T1000 (cell line): ENCODE measurements around the gene PDHB.
A peak's percentile ranks its signal among the peaks of the same experiment; 100 is the strongest.
"Not testable (repeated sequence)": the region's sequence is repeated elsewhere in the genome, so short reads cannot be mapped to it uniquely, and the experiment has no call there.

Experiments used
- DNase-seq: peaks from one replicate; lab custom pipeline; 2025; ENCODE audit warnings: mixed read lengths; lab: John Stamatoyannopoulos, UW

PDHB gene

DNA sequence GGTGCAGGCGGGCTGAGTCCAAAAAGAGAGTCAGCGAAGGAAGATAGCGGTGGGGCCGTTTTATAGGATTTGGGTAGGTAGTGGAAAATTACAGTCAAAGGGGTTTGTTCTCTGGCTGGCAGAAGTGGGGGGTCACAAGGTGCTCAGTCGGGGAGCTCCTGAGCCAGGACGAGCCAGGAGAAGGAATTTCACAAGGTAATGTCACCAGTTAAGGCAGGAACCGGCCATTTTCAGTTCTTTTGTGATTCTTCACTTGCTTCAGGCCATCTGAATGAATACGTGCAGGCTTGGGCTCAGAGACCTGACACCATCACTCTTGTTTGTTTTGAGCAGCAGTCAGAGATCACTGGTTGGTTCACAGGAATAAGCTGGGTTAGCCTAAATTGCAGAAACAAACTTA is 3.6 kb upstream of the PDHB start:
- not testable (repeated sequence) for DNase-seq

DNA sequence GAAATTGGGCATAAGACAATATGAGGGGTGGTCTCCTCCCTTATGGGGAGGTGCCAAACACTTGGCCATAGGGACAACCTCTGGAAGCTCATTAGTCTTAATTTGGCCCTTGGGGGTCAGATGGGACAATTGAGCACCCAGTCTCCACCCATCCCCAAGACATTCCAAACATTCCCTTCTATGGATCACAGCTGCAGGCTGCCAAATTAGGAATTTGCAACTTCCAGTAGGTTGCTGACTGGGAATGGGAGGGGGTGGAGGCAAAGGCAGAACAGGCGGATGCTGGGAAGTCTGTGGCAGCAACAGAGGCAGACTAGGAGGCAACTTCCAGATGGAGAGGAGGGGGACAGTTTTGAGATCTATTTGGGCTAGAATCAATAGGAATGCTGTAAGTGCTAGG is 1.4 kb upstream of the PDHB start:
- DNase-seq: no peak

DNA sequence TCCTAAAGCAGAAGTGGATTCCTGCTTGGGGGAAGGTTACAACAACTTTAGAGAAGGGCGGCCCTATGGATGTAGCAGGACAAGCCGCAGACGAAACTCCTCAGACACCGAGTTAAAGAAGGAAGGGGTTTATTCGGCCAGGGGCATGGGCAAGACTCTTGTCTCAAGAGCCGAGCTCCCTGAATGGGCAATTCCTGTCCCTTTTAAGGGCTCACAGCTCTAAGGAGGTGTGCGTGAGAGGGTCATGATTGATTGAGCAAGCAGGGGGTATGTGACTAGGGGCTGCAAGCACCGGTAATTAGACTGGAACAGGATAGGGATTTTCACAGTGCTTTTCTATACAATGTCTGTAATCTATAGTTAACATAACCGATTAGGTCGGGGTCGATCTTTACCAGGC is 879 bp upstream of the PDHB start:
- no peak for DNase-seq

DNA sequence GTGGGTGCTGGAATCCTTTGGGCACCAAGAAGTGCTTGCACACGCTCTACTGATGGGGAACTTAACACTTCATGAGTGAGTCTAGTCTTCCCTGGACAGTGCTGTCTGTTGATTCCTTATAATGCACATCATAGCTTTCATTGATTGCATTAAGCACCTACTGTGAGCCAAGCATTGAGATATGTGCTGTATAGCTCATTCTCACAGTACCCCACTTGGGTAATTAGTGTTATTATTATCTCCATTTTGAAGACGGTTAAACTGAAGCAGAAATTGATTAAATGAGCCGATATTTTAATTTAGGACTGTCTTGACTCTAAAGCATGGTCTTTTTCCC is 504 bp upstream of the PDHB start:
- no peak for DNase-seq

DNA sequence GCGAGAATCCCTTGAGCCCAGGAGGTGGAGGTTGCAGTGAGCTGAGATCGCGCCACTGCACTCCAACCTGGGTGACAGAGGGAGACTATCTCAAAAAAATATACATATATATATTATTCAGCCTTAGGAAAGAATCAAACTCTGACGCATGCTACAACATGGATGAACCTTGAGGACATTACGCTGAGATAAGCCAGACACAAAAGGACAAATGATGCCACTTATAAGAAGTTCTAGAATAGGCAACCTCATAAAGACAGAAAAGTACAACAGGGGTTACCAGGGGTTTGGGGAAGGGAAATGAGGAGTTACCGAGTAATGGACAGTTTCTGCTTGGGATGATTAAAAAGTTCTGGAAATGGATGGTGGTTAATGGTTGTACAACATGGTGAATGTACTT is 727 bp downstream of the PDHB start:
- no peak for DNase-seq

DNA sequence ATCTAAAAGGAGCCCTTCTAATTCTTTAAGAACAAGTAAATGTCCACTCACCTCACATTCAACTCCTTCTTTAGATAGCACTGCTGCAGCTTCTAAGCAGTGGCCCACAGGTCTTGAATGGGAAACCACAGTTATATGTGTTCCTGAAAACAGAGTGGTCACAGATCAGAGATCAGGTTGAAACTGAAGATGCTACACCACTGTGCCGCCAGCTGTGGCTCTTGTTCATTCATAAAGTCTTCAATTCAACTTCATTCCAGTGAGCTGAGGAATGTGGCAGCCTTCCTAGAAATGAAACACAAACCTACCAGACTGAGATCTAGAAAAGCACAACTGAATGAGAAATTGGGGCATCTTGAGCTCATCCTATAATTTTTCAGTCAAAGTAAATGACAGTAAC is 4.0 kb downstream of the PDHB start:
- DNase-seq: no peak

DNA sequence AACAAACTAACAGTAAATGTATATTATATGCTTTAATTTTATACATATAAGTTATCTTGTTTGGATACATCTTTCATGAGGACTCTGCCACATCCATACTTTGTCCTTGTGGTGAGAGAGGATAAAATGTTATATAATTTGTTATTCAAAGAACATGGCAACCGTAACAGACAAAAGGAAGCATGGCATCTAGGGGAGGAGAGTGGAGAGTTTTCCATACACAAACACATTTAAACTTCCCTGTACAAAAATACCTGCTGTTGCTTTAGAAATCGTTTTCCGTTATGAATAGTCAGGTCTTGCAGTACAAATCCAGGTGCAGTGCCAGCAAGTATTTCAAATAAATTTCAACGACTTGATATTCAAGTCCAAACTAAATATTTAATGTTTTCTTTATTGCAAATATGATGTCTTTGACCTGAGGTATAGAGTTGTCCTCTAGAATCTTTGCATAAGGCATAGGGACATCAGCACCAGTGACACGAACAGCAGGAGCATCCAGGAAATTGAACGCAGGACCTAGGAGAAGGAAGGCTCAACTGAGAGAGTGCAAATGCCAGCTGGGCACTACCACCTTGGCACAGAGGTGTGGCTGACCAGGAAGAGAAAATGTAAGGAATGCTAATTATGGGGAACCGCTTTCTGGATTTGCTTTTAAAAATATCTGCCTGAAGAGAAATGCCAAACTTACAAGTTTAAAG is 5.8 kb downstream of the PDHB start:
- DNase-seq: no peak

DNA sequence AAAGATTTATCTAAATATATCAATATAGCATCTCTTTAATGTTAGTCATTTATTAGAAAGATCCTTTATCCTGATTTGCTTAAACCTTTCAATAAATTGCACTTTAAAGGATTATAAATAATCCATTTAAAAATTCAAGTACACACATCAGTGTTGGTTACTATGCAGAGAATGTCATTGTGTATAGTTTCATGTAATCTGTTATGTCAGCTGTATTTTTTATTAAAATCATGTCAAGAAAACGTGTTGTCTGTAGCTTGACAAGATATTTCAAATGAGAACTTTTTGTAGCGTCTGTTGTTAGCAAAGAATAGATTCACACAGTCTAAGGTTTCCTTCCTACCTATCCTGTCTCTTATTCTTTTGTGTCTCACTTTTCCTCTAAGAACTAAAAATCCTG is 7.8 kb downstream of the PDHB start:
- DNase-seq: no peak

DNA sequence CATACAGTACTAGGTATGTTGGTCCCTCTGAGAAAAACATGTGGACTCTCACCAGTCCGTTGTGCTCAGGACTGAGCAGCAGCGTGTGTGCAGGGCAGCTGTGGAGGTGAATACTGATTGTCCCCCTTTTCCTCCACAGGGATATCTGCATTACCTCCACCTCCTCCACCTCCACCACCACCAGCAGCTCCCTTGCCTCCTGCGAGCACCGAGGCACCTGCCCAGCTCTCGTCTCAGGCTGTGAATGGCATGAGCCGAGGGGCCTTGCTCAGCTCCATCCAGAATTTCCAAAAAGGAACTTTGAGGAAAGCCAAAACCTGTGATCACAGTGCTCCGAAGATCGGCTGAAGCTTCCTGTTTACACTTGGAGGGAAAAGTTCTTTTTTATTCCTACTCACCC is 9.0 kb downstream of the PDHB start:
- no peak for DNase-seq

DNA sequence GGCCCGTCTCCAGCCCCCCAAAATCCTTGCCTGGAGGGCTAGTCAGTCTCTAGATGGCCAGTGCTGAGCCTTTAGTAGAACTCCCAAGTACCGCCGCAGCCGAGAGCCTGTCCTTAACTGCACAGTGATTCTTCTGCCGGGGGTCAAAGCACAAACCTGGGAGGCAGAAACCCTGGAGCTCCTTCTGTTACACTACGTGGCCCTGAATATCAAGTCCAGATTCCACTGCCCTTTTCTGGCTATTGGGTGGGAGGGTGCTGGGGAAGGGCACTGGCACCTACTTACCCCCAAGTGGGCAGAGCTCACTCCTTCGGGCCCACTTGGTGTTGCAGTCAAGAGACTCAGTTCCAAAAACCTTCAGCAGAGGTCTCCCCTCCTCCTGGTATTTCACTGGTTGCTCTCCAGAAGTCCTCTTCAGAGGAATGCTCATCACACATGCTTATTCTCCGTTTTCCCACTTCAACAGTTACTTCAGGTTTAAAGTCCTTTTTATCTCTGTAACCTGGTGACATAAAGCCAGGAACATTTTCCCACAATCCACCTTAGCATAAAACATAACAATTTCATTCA is 10.8 kb downstream of the PDHB start:
- no peak for DNase-seq

DNA sequence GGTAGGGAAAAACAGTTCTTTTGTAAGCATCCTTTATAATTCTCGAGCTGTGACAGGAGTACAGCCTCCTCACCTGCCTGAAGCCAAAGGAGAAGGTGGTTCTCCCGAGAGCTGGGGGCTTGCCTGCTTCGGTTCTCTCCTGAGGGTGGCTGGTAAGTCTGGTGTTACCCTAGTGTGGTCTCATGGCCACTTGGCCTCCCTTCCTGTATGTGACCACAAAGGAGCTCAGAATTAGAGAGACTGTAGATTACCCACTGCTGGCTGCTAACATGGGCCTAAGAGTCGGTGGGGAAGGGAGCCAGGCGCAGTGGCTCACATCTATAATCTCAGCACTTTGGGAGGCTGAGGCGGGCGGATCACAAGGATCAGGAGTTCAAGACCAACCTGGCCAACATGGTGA is 12.6 kb downstream of the PDHB start:
- no peak for DNase-seq

DNA sequence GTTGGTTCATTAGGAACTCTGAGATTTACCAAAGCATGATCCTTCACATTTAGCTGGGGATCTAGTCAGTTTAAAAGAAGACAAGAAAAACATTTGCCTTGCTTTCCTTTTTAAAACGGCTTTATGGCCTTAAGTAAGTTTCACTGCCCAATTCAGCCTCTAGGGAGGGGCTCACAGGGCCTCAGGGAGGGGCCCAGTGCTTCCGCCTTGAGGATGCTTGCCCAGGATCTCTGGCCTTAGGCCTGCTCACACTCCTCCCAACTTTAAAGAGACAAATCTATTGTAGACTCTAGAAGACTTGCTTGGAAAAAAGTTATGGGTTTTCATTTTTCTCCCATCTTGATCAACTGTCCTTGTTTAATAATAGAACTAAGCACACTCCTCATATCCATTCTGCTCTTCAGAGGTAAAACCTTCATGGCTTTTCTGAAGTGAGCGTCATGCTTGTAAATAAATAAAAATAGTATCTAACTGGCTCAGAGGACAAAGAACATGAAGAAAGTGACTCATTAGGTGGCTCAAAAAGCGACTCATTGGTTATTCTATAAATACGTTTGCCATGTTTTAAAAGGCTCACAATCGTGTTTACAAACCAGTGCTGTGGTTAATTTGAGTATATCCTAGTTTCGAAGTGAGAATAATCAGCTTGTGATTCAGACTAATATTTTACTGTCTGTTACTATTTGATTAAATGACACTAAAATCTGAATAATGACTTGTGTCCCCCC is 13.7 kb downstream of the PDHB start:
- DNase-seq: no peak

DNA sequence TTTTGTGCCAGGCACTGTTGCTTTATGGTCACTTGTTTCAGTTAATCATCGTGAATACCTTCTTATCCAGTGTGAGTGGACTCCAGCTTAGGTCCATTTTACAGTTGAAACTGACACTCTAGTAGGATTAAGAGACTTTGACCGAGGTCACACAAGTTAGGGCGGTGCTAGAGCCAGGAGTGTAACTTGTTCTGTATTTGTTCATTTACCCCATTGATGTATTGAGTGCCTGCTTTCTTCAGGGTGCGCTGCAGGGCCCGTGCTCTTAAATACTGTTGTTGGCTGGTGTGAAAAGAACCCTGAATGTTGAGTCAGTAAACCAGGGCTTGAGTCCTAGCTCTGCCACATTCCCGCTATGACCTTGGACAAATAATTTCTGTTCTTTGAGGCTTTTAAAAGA is 15.4 kb downstream of the PDHB start:
- DNase-seq: no peak

DNA sequence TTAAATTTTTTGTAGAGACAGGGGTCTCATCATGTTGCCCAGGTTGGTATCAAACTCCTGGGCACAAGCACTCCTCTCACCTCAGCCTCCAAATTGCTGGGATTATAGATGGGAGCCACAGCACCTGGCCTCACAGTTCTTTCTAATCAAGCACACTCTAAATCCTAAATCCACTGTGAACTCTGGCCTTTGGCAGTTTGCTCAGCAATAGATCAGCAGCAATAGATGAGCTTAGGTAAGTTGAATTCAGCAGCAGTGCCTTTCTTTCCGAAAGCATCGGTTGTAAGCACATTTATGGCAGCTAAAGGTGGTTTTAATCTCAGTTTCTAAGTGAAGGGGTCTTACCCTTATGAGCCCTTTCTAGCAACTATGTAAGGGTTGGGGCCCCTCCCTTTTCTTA is 16.6 kb downstream of the PDHB start:
- DNase-seq: no peak

DNA sequence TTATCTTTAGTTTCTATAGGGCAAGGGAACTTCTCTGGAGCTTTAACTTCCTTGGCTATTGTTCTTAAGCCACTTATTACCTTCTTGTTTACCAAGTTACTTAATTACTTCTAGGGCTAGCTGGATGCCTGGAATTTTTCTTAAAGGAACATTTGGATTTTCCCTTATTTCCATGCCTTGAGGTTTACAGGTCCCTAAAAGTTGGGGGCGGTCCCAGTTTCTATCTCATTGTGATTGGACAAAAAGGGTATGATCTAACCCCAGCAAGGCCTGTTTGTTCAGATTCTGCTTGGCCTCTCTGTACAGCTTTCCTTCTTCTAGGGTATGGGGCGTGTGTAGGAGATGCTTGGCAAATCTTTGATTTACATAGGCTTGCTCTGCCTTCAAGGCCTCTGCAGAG is 17.4 kb downstream of the PDHB start:
- DNase-seq: no peak

DNA sequence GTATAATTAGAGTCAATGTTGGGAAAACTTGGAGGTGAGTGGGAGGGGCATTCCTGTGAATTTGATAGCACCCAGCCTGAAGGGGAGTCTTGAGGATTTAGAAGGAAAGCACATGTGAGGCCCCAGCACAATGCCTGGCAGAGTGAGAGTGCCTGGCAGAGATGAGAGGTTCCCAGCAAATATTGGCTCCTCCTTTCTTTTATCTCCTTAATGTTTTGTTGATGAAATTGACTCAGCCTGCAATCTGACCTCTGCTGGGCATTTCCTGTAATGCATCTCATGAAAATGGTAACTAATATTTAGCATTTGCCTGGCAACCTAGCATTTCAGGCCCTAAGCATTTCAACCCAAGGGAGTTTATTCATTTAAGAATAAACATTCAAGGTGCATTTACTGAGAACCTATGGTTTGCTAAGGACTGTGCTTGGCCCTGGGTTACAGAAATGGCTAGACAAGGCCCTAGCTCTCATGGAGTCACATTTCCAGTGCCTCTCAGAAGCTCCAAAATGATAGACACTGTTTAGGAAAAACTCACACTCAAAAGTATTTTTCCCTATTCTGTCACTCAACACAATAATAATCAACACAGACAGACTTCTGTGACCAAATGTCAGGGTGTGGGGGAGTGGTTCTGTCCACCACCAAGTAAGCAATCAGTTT is 19.0 kb downstream of the PDHB start:
- peak; percentile 56 for DNase-seq

DNA sequence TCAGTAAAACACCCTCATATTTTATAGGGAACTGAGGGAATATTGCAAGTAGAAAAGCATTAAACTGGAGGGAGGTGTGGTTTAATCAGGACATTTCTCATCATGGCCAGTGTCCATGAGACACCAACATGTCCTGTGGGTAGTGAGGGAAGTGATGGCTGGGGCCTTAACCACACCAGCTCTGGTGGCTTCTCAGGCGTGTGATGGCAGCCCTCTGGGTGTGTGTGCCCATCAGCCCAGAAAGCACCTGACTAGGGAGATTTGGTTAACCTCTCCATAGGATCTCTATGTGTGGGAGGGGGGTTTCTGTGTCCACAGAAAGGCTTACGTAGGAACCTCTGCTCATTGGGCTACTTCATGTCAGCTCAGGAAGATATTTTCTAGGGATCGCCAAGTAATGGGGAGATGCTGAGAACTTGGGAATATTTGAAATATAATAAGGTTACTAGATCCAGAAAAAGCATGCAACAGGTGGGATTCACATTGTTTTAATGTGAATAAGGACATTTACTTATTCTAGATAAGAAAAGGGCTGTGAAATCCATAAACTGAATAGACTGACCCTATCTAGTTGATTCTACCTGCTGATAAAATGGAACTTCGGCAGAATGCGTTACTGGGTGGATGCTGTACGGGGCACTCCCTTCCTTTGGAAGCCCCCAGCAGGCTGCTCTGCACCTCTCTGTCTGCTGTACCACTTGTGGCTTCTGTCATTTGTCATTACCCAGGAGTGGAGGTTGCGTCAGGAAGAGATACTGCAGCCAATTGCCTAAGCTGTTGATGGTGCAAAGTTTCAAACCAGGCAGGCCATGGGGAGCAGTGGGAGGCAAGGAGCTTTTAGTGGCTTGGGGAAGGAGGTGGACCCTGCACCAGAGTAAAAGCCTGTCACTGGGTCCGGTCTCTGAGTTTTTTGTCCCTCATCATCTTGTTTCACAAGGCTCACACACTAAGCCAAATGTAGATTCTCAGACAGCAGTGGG is 21.5 kb downstream of the PDHB start:
- no peak for DNase-seq

DNA sequence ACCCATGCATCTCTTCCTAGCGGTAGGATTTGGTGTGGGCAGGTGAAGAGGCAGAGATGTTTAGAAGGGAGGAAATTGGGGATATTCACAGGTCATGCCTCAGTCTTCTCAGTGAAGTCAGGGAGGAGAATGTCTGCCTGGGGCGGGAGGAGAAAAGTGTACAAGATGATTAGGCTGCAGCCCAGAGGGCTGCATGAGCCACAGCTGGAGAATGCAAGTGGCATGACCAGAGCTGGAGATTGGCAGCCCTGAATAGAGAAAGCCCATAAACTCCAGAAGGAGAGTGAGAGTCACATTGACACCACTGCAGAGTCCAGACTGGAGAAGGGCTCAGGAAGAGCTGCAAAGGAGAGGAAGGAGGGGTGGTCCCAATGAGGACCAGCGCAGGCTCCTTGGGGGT is 22.6 kb downstream of the PDHB start:
- no peak for DNase-seq

DNA sequence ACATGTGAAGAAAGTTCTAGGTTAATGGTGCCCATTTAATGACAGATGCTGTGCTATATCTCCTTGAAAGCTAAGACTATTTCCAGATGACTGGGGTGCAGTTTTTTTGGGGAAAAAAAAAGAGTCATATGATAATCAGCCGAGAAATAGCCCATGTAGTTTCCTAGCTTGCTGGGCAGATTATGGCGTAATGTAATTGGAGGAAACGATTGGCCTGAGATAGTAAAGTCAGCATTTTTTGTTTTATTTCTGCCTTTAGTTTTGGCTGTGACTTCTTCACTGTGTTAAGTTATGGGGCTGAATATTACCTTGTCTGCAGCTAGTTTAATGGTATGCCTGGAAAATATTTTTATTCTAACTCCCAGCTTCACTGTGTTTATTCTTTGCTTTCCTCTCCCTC is 24.0 kb downstream of the PDHB start:
- DNase-seq: no peak

DNA sequence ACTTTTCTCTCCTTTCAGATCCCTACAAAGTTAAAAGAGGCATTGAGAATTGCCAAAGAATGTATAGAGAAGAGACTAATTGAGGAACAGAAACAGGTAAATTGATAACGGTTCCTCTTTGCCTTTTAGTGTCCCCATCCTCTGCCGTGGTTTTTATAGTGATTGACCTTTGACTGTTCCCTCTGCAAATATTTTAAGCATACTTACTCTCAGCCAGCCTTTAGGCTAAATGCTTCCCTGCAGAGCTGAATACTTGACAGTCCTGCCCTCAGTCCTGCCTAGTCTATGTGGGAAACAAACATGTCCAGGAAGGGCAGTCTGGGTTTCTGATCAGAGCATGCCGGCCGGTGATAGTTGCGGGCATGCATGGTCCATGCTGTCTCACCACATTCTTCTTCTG is 24.7 kb downstream of the PDHB start:
- DNase-seq: no peak

DNA sequence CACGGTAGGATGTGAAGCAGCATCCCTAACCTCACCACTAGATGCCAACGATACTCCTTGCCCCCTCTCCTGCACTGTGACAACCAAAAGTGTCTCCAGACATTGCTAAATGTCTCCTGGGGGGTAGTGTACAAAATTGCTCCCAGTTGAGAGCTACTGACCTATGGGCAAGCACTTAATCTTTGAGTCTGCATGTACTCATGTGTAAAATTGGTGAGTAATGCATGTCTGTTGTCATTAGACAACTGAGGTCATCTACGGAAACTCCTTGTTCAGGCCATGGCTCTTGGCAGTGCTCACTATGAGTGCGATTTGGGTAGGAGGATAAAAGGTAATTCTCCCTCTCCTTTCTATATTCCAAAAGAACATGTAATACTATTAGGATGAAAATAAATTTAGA is 29.2 kb downstream of the PDHB start:
- peak; percentile 26 for DNase-seq

DNA sequence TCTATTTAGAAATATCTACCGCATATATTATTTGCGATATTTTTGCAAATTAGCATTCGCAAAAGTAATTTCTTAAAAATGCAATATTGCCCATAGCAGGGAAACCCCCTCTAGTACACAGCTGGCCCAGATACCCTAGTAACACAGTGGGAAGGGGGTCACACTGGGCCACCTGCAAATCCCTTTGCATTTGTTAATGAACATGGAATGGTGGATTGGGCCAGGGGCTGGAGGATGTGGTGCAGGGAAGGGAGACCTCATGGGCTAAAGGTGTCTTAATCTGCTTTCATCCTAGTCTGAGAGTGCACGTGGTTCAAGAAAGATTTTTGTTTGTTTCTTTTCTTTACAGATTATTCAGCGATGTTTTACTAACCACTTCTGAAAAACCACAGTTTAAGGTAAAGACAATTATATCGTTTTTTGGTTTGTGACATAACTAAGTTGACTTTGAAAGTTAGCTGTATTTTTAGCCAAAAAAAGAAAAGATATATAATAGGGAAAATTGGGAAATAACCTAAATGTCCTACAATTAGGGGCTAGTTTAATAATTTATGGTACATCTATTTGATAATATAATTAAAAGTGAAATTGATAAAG is 30.0 kb downstream of the PDHB start:
- no peak for DNase-seq
